Neural progenitor cell (in vitro differentiated cells): Measurements from ENCODE around the gene P4HA3.

Source experiments
- CTCF ChIP-seq: fragments of 200-600 bp; sonication (generic); IDR thresholded peaks from 2 replicates; pipeline ENCODE4 v1.5.1; 2017; ENCODE audit warnings: antibody characterized with exemption, mild to moderate bottlenecking
- EZH2 ChIP-seq: fragments of 200-600 bp; sonication (generic); IDR thresholded peaks from 2 replicates; pipeline ENCODE4 v1.6.1; 2017; ENCODE audit warnings: antibody characterized with exemption, mild to moderate bottlenecking, moderate library complexity
- EZH2phosphoT487 ChIP-seq: fragments of 200-600 bp; sonication (generic); IDR thresholded peaks from 2 replicates; pipeline ENCODE4 v1.6.1; 2017; ENCODE audit warnings: antibody characterized with exemption

GRCh38 chr11:74262725-74263124 lies 48.7 kb downstream of the P4HA3 start:
- no peak for TF ChIP-seq CTCF
- no peak for TF ChIP-seq EZH2
- no peak for TF ChIP-seq EZH2phosphoT487
